RWPE2 (cell line): Measurements from ENCODE around the gene SPATA13.

Source experiments
- ATAC-seq: fragments of 200-7000 bp; cut with Tn5 transposase; 3 replicates; pipeline ENCODE4 v1.9.1; 2021; ENCODE audit warnings: low read depth
- DNase-seq: peaks from one replicate; pipeline ENCODE4 v3.0.0-alpha.2; 2020; ENCODE audit warnings: low spot score
- H3K27ac ChIP-seq: fragments of 450-650 bp; 2 replicates; pipeline ENCODE4 v1.5.1; 2017; ENCODE audit warnings: mild to moderate bottlenecking; ENCODE audit not compliant: poor library complexity, severe bottlenecking
- H3K27me3 ChIP-seq: fragments of 250-450 bp; sonication (Bioruptor Pico); 2 replicates; pipeline ENCODE4 v1.5.1; 2021; ENCODE audit warnings: mild to moderate bottlenecking, moderate library complexity; ENCODE audit not compliant: insufficient read depth, poor library complexity, severe bottlenecking
- H3K36me3 ChIP-seq: fragments of 250-450 bp; sonication (Bioruptor Pico); 2 replicates; pipeline ENCODE4 v1.5.1; 2020; ENCODE audit warnings: low read depth, mild to moderate bottlenecking, moderate library complexity
- H3K4me1 ChIP-seq: fragments of 250-450 bp; sonication (Bioruptor Pico); 2 replicates; pipeline ENCODE4 v1.5.1; 2021; ENCODE audit warnings: mild to moderate bottlenecking, moderate library complexity; ENCODE audit not compliant: insufficient read depth, poor library complexity, severe bottlenecking
- H3K4me3 ChIP-seq: fragments of 250-450 bp; sonication (Bioruptor Pico); 2 replicates; pipeline ENCODE4 v1.5.1; 2021; ENCODE audit warnings: mild to moderate bottlenecking, moderate library complexity; ENCODE audit not compliant: severe bottlenecking
- H3K9me3 ChIP-seq: fragments of 250-450 bp; sonication (Bioruptor Pico); 2 replicates; pipeline ENCODE4 v1.5.1; 2021; ENCODE audit warnings: mild to moderate bottlenecking, moderate library complexity; ENCODE audit not compliant: severe bottlenecking
- CTCF ChIP-seq: fragments of 450-650 bp; IDR thresholded peaks from one replicate; pipeline ENCODE4 v1.5.1; 2017; ENCODE audit warnings: mild to moderate bottlenecking, moderate library complexity; ENCODE audit not compliant: poor library complexity, severe bottlenecking

The SPATA13 gene

GRCh38 chr13:24159357-24159756 lies 1.2 kb upstream of the SPATA13 start:
- no peak for TF ChIP-seq CTCF
- H3K4me1 ChIP-seq, result no peaks in the 10 kb centered on the region
- H3K27ac ChIP-seq, result no peak overlapping the region
- peaks cover 7% of the 10 kb centered on the region for H3K27me3 ChIP-seq
- H3K4me3 ChIP-seq, result no peak overlapping the region
- no peak for DNase-seq
- H3K9me3 ChIP-seq, result no peaks in the 10 kb centered on the region
- no peaks in the 10 kb centered on the region for H3K36me3 ChIP-seq
- ATAC-seq, result no peak

GRCh38 chr13:24161010-24161775 lies 673 bp downstream of the SPATA13 start:
- H3K27me3 ChIP-seq, result peaks cover 7% of the 10 kb centered on the region
- ATAC-seq (peak; percentile 60), DNase-seq (no peak)
- H3K36me3 ChIP-seq, result no peaks in the 10 kb centered on the region
- no peaks in the 10 kb centered on the region for H3K4me1 ChIP-seq
- peak overlapping the region; percentile 60 for H3K4me3 ChIP-seq
- no peaks in the 10 kb centered on the region for H3K9me3 ChIP-seq
- no peak overlapping the region for H3K27ac ChIP-seq
- no peak for TF ChIP-seq CTCF

GRCh38 chr13:24161980-24162525 lies 1.5 kb downstream of the SPATA13 start:
- DNase-seq, result no peak
- Histone ChIP-seq H3K36me3 (no peaks in the 10 kb centered on the region), H3K27ac (no peak overlapping the region), H3K4me1 (no peaks in the 10 kb centered on the region), H3K27me3 (peaks cover 7% of the 10 kb centered on the region), H3K4me3 (no peak overlapping the region), H3K9me3 (no peaks in the 10 kb centered on the region)
- no peak for ATAC-seq
- no peak for TF ChIP-seq CTCF

- DNase-seq, result no peak
- Histone ChIP-seq H3K4me1 (no peaks in the 10 kb centered on the region), H3K27ac (no peak overlapping the region), H3K36me3 (no peaks in the 10 kb centered on the region), H3K27me3 (peaks cover 7% of the 10 kb centered on the region), H3K4me3 (no peak overlapping the region), H3K9me3 (no peaks in the 10 kb centered on the region)
- no peak for ATAC-seq
- no peak for TF ChIP-seq CTCF
Measured at GRCh38 chr13:24162604-24163003, 2.1 kb downstream of the SPATA13 start.

- H3K27me3 ChIP-seq, result peaks cover 7% of the 10 kb centered on the region
- H3K36me3 ChIP-seq, result no peaks in the 10 kb centered on the region
- ATAC-seq, result no peak
- no peak overlapping the region for H3K4me3 ChIP-seq
- no peaks in the 10 kb centered on the region for H3K4me1 ChIP-seq
- DNase-seq, result no peak
- no peaks in the 10 kb centered on the region for H3K9me3 ChIP-seq
- no peak for TF ChIP-seq CTCF
- no peak overlapping the region for H3K27ac ChIP-seq
Measured at GRCh38 chr13:24165746-24166145, 5.2 kb downstream of the SPATA13 start.
